ENCODE data around the gene INPP5E.

INPP5E gene

GRCh38 chr9:136472640-136473353 lies 33.2 kb upstream of the INPP5E start:
- 0 out of 2 replicates have a peak, but pooled peaks have one; percentile 48 for TF ChIP-seq POLR2AphosphoS5 (IDR thresholded peaks at IDR 0.05; ENCODE audit: low read depth, low read length)
- no peak for TF ChIP-seq TAF1 (IDR thresholded peaks at IDR 0.05; ENCODE audit: low read depth, low read length)
- TF ChIP-seq PAX5 (IDR thresholded peaks at IDR 0.05; ENCODE audit: insufficient read depth, low read length, severe bottlenecking), result no peak
- no peak for FAIRE-seq
- DNase-seq (ENCODE audit: insufficient read length, low spot score), result no peak

- TF ChIP-seq POLR2A (IDR thresholded peaks at IDR 0.05; ENCODE audit: low read depth, low read length), result no peak
- no peak for TF ChIP-seq SPI1 (IDR thresholded peaks at IDR 0.05; ENCODE audit: low read depth, low read length)
- no peak for TF ChIP-seq POLR2AphosphoS5 (IDR thresholded peaks at IDR 0.05; ENCODE audit: low read depth, low read length)
- TF ChIP-seq PAX5 (IDR thresholded peaks at IDR 0.05; ENCODE audit: insufficient read depth, low read length, severe bottlenecking), result no peak
- no peak for TF ChIP-seq POU2F2 (IDR thresholded peaks at IDR 0.05; ENCODE audit: low read depth, low read length)
- TF ChIP-seq TAF1 (IDR thresholded peaks at IDR 0.05; ENCODE audit: low read depth, low read length), result no peak
- no peak for FAIRE-seq
- DNase-seq (ENCODE audit: insufficient read length, low spot score), result no peak
Measured at GRCh38 chr9:136471802-136472487, 32.3 kb upstream of the INPP5E start.

GRCh38 chr9:136470792-136471469 lies 31.3 kb upstream of the INPP5E start:
- TF ChIP-seq POU2F2 (IDR thresholded peaks at IDR 0.05; ENCODE audit: low read depth, low read length) (no peak), POLR2A (IDR thresholded peaks at IDR 0.05; ENCODE audit: low read depth, low read length) (no peak), PAX5 (IDR thresholded peaks at IDR 0.05; ENCODE audit: insufficient read depth, low read length, severe bottlenecking) (no peak), POLR2AphosphoS5 (IDR thresholded peaks at IDR 0.05; ENCODE audit: low read depth, low read length) (no peak), TAF1 (IDR thresholded peaks at IDR 0.05; ENCODE audit: low read depth, low read length) (no peak), SPI1 (IDR thresholded peaks at IDR 0.05; ENCODE audit: low read depth, low read length) (no peak)
- no peak for FAIRE-seq
- DNase-seq (ENCODE audit: insufficient read length, low spot score), result no peak

- FAIRE-seq, result no peak
Measured at GRCh38 chr9:136470356-136470755, 30.7 kb upstream of the INPP5E start.

GRCh38 chr9:136467766-136468165 lies 28.1 kb upstream of the INPP5E start:
- FAIRE-seq, result no peak
- no peak for TF ChIP-seq POLR2A (IDR thresholded peaks at IDR 0.05; ENCODE audit: low read depth, low read length)
- no peak for TF ChIP-seq PAX5 (IDR thresholded peaks at IDR 0.05; ENCODE audit: insufficient read depth, low read length, severe bottlenecking)
- TF ChIP-seq POU2F2 (IDR thresholded peaks at IDR 0.05; ENCODE audit: low read depth, low read length), result no peak
- no peak for DNase-seq (ENCODE audit: insufficient read length, low spot score)

More at GRCh38 chr9:136470356-136470755, 30.7 kb upstream of the INPP5E start:
- no peak for DNase-seq (ENCODE audit: insufficient read length, low spot score)
- TF ChIP-seq SPI1 (IDR thresholded peaks at IDR 0.05; ENCODE audit: low read depth, low read length), result no peak
- TF ChIP-seq PAX5 (IDR thresholded peaks at IDR 0.05; ENCODE audit: insufficient read depth, low read length, severe bottlenecking), result no peak
- no peak for TF ChIP-seq POLR2A (IDR thresholded peaks at IDR 0.05; ENCODE audit: low read depth, low read length)
- TF ChIP-seq POLR2AphosphoS5 (IDR thresholded peaks at IDR 0.05; ENCODE audit: low read depth, low read length), result no peak
- no peak for TF ChIP-seq POU2F2 (IDR thresholded peaks at IDR 0.05; ENCODE audit: low read depth, low read length)
- TF ChIP-seq TAF1 (IDR thresholded peaks at IDR 0.05; ENCODE audit: low read depth, low read length), result no peak

DNA sequence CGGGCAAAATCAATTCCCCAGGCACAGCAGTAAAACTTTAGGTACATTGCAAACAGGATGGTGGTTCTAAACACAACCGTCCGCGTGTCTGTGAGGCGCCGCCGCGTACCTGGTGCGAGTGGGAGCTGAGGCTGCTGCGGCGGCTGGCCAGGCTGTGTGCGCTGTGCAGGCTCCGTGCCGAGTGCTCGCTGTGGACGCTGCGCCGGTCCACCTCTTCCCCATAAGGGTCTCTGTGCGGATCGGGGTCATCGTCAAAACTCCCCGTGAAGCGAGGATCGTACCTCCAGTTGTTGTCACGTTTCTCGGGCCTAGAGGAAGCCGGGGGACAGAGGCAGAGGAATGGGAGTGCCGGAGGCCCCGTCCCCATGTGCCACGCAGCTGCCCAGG lies 26.5 kb upstream of the INPP5E start:
- no peak for TF ChIP-seq POLR2AphosphoS5 (IDR thresholded peaks at IDR 0.05; ENCODE audit: low read depth, low read length)
- TF ChIP-seq SPI1 (IDR thresholded peaks at IDR 0.05; ENCODE audit: low read depth, low read length), result no peak
- TF ChIP-seq TAF1 (IDR thresholded peaks at IDR 0.05; ENCODE audit: low read depth, low read length), result no peak
- no peak for TF ChIP-seq PAX5 (IDR thresholded peaks at IDR 0.05; ENCODE audit: insufficient read depth, low read length, severe bottlenecking)
- TF ChIP-seq POU2F2 (IDR thresholded peaks at IDR 0.05; ENCODE audit: low read depth, low read length), result no peak
- no peak for TF ChIP-seq POLR2A (IDR thresholded peaks at IDR 0.05; ENCODE audit: low read depth, low read length)
- DNase-seq (ENCODE audit: insufficient read length, low spot score) (no peak), FAIRE-seq (no peak)

DNA sequence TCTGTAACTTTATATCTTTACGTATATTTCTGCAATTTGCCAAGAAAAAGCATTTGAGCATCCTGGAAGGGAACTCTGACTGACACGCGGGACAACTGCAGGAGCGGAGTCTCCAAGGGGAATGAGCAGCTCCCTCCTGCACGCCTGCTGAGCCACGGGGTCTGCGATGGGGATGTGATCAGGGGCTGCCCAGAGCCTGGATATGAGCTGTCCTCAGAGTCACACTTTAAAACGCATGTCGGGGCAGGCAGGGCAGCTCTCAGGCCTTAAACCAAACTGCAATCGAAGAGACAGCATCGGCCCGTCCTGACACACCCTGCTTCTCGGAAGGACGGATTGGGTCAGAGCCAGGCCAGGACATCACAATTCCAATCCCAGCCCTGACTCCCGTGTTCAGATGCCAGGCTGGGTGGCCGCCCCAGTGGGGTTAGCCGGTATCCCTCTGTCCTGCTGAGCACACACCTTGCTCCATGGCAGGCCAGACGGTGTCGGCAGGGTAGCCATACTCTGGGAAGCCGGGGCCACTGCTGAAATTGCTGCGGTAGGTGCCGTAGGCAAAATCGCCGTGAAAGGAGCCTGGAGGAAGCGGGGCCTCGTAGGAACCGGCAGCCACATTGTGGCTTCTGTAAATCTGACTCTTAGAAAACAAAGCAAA lies 26.0 kb upstream of the INPP5E start:
- FAIRE-seq, result no peak
- no peak for TF ChIP-seq PAX5 (IDR thresholded peaks at IDR 0.05; ENCODE audit: insufficient read depth, low read length, severe bottlenecking)
- no peak for TF ChIP-seq POU2F2 (IDR thresholded peaks at IDR 0.05; ENCODE audit: low read depth, low read length)
- TF ChIP-seq POLR2A (IDR thresholded peaks at IDR 0.05; ENCODE audit: low read depth, low read length), result no peak
- TF ChIP-seq POLR2AphosphoS5 (IDR thresholded peaks at IDR 0.05; ENCODE audit: low read depth, low read length), result no peak
- TF ChIP-seq TAF1 (IDR thresholded peaks at IDR 0.05; ENCODE audit: low read depth, low read length), result no peak
- TF ChIP-seq SPI1 (IDR thresholded peaks at IDR 0.05; ENCODE audit: low read depth, low read length), result no peak
- no peak for DNase-seq (ENCODE audit: insufficient read length, low spot score)

GRCh38 chr9:136464241-136464640 lies 24.6 kb upstream of the INPP5E start:
- TF ChIP-seq SPI1 (IDR thresholded peaks at IDR 0.05; ENCODE audit: low read depth, low read length), result no peak
- no peak for TF ChIP-seq TAF1 (IDR thresholded peaks at IDR 0.05; ENCODE audit: low read depth, low read length)
- TF ChIP-seq POLR2AphosphoS5 (IDR thresholded peaks at IDR 0.05; ENCODE audit: low read depth, low read length), result no peak
- no peak for TF ChIP-seq POU2F2 (IDR thresholded peaks at IDR 0.05; ENCODE audit: low read depth, low read length)
- no peak for TF ChIP-seq PAX5 (IDR thresholded peaks at IDR 0.05; ENCODE audit: insufficient read depth, low read length, severe bottlenecking)
- TF ChIP-seq POLR2A (IDR thresholded peaks at IDR 0.05; ENCODE audit: low read depth, low read length), result no peak
- no peak for DNase-seq (ENCODE audit: insufficient read length, low spot score)
- FAIRE-seq, result no peak

DNA sequence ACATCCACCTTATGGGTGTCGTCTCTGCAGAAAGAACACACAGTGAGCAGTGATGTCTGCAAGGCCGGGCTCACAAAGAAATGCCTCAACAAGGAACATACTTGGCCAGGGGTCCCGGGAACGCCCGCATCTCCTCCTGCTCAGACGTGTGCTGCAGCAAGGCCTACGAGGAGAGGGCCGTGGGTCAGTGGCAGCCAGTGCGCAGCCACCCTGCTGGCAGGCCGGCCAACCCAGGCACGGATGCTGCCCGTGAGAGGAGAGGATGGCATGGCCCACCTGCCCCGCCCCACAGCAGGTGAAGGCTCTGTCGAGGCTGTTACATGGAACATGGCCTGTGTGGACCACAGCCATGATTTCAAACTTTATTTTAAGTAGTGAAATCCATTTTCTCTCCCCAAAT lies 23.9 kb upstream of the INPP5E start:
- TF ChIP-seq POLR2AphosphoS5 (IDR thresholded peaks at IDR 0.05; ENCODE audit: low read depth, low read length) (no peak), PAX5 (IDR thresholded peaks at IDR 0.05; ENCODE audit: insufficient read depth, low read length, severe bottlenecking) (no peak), TAF1 (IDR thresholded peaks at IDR 0.05; ENCODE audit: low read depth, low read length) (no peak)
- FAIRE-seq, result no peak
- DNase-seq (ENCODE audit: insufficient read length, low spot score), result no peak
